Erythroblast (primary cell): ENCODE results near the gene HS6ST1.

Experiments used
- GATA1 ChIP-seq: IDR thresholded peaks from 2 replicates; pipeline ENCODE4 v1.6.1; 2011; ENCODE audit warnings: low read depth, mild to moderate bottlenecking, control low read depth, low read length, moderate library complexity
- POLR2A ChIP-seq: IDR thresholded peaks from 2 replicates; pipeline ENCODE4 v1.6.1; 2011; ENCODE audit warnings: mild to moderate bottlenecking, low read length

DNA sequence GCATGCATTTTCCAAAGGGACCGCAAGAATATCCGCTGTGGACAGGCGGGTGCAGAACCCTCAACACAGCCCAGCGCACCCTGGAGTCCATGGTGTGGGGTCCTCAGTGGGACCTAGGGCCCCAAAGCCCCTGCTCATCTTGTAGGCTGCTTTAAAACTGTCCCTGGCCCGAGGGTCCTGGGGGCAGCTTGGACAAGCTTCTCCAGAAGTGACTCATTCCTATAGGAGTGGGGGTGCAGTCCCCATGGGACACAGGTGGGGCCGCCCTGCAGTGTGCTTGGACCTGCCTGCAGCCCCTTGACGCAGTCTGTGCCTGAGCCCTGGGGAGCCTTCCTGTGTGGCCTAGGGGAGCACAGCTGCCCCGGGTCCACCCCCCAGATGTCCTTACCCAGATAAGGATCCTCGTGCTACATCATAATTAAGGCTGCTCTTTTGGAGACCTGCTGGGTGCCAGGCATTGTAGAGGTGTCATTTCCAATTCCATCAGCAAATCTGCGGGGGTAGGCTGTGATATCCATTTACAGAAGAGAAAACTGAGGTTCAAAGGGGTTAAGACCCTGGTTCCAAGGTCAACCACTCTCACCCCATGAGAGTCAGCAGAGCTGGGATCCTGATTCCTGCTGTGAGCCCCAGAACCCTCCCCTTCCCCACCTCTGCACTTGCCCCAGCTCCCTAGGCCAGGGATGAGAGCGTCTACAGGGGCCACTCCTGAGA, 1.7 kb upstream of the HS6ST1 start:
- TF ChIP-seq POLR2A = no peak
- TF ChIP-seq GATA1 = no peak
